Breast epithelium (tissue), 4 donors: ENCODE results near the gene COPE. TPM values are rescaled to one million over a fixed set of nuclear protein-coding genes. Genes with fewer than 3 reads are reported as not detected.

Experiments used
- DNase-seq, 2 donors: peaks; one replicate each; pipeline ENCODE4 v3.0.0-alpha.2; 2019; ENCODE audit warnings: low spot score in 2 of 2
- H3K27ac ChIP-seq, 2 donors: fragments of 200-600 bp; sonication (generic) in 1 of 2; one replicate each; pipeline ENCODE4 v1.5.1; 2016 to 2019; ENCODE audit warnings: mild to moderate bottlenecking in 1 of 2
- H3K27me3 ChIP-seq, 2 donors: fragments of 200-600 bp; sonication (generic) in 1 of 2; one replicate each; pipeline versions ENCODE4 v1.5.1 to v1.6.0; 2017 to 2019; ENCODE audit warnings: control low read depth in 1 of 2, mild to moderate bottlenecking in 1 of 2
- H3K36me3 ChIP-seq: fragments of 200-600 bp; one replicate; pipeline ENCODE4 v1.5.1; 2019
- H3K4me1 ChIP-seq, 2 donors: fragments of 200-600 bp; sonication (generic); one replicate each; pipeline ENCODE4 v1.5.1; 2016 to 2019; ENCODE audit warnings: control low read depth in 1 of 2
- H3K4me3 ChIP-seq, 3 donors: fragments of 200-600 bp; sonication (generic); 1 replicate in 2 of 3; 2 replicates in 1 of 3; pipeline ENCODE4 v1.5.1; 2016 to 2019; ENCODE audit warnings: mild to moderate bottlenecking in 3 of 3, moderate library complexity in 2 of 3
- H3K9me3 ChIP-seq, 2 donors: fragments of 200-600 bp; sonication (generic) in 1 of 2; one replicate each; pipeline ENCODE4 v1.5.1; 2016 to 2019; ENCODE audit warnings: control low read depth in 1 of 2
- CTCF ChIP-seq, 3 donors: fragments of 450-650 bp; IDR thresholded peaks; one replicate each; pipeline ENCODE4 v1.5.1; 2016 to 2017; ENCODE audit warnings: antibody characterized with exemption in 3 of 3, mild to moderate bottlenecking in 3 of 3, moderate library complexity in 3 of 3
- POLR2A ChIP-seq: fragments of 450-650 bp; IDR thresholded peaks from one replicate; pipeline ENCODE4 v1.6.1; 2016; ENCODE audit warnings: antibody characterized with exemption, mild to moderate bottlenecking, moderate library complexity
- POLR2AphosphoS5 ChIP-seq, 3 donors: sonication (generic); formaldehyde crosslinking; IDR thresholded peaks; one replicate each; pipeline ENCODE4 v1.6.1; 2017; ENCODE audit warnings: antibody characterized with exemption in 3 of 3
- intact Hi-C: fragments of 100-400 bp; cut with DNase I; formaldehyde crosslinking; loops from one replicate; pipeline ENCODE4 v1.15.1; 2023; ENCODE audit warnings: low total_unique reads
- total RNA-seq, 3 donors: library from RNA; depleted of rRNA; stranded (reverse); fragments of >200 nt; gene quantifications; one replicate each; pipeline ENCODE4 v1.1.0, GENCODE V29; 2016

COPE gene
- total RNA-seq, result 100 to 1,000 TPM; 144 to 204 (median 190) TPM

- Histone ChIP-seq H3K4me1 (peaks cover 8% of the 10 kb centered on the region in 2 donors), H3K27ac (peak within 1 kb of the TSS; percentile 91 to 93), H3K27me3 (no peaks in the 10 kb centered on the region), H3K36me3 (no peaks in the 10 kb centered on the region), H3K4me3 (peak within 1 kb of the TSS; percentile 77 to 98 (median 93)), H3K9me3 (no peaks in the 10 kb centered on the region)
- TF ChIP-seq CTCF (IDR thresholded peaks at IDR 0.05) (no peak), POLR2AphosphoS5 (IDR thresholded peaks at IDR 0.05) (peak; percentile 81 to 94 (median 85)), POLR2A (peak; percentile 89)
- intact Hi-C loops, result no loop called here
- peak; percentile 96 to 100 for DNase-seq
Measured at GRCh38 chr19:18919086-18919899, at the start of gene COPE, which contains the start of gene DDX49. TSS of gene COPE (minus strand) at chr19:18919387. CDS start at chr19:18919348, 39 bp downstream. TSS of gene DDX49 (plus strand) at chr19:18919715. CDS start at chr19:18919742, 27 bp downstream.

GRCh38 chr19:18967358-18968146 lies 48.4 kb upstream of the COPE start:
- intact Hi-C loops, result no loop called here

GRCh38 chr19:18966307-18966706 lies 47.1 kb upstream of the COPE start:
- no peak for DNase-seq
- intact Hi-C loops, result no loop called here
- Histone ChIP-seq H3K4me1 (peaks cover 0 to 7% of the 10 kb centered on the region in 2 donors), H3K36me3 (no peaks in the 10 kb centered on the region), H3K9me3 (no peaks in the 10 kb centered on the region), H3K27me3 (peaks cover 0 to 5% of the 10 kb centered on the region in 2 donors), H3K4me3 (no peak overlapping the region), H3K27ac (peak overlapping the region; percentile 38 to 40)
- no peak for TF ChIP-seq CTCF (IDR thresholded peaks at IDR 0.05)
- no peak for TF ChIP-seq POLR2AphosphoS5 (IDR thresholded peaks at IDR 0.05)
- TF ChIP-seq POLR2A, result no peak

More at GRCh38 chr19:18967358-18968146, 48.4 kb upstream of the COPE start:
- Histone ChIP-seq H3K36me3 (no peaks in the 10 kb centered on the region), H3K27me3 (no peaks in the 10 kb centered on the region), H3K9me3 (no peaks in the 10 kb centered on the region), H3K4me1 (peaks cover 0 to 7% of the 10 kb centered on the region in 2 donors), H3K27ac (peak overlapping the region; percentile 88 to 90), H3K4me3 (no peak overlapping the region)
- peak; percentile 79 to 88 for DNase-seq
- TF ChIP-seq CTCF (IDR thresholded peaks at IDR 0.05), result no peak
- TF ChIP-seq POLR2AphosphoS5 (IDR thresholded peaks at IDR 0.05), result peak; percentile 48 to 74 (median 66)
- TF ChIP-seq POLR2A, result no peak

GRCh38 chr19:18964121-18964520 lies 44.9 kb upstream of the COPE start:
- peaks cover 0 to 7% of the 10 kb centered on the region in 2 donors for H3K4me1 ChIP-seq
- no peak overlapping the region for H3K27ac ChIP-seq
- no peak overlapping the region for H3K4me3 ChIP-seq
- H3K27me3 ChIP-seq, result peaks cover 0 to 5% of the 10 kb centered on the region in 2 donors
- intact Hi-C loops, result no loop called here
- H3K9me3 ChIP-seq, result no peaks in the 10 kb centered on the region
- TF ChIP-seq POLR2AphosphoS5 (IDR thresholded peaks at IDR 0.05) (no peak), CTCF (IDR thresholded peaks at IDR 0.05) (no peak), POLR2A (no peak)
- H3K36me3 ChIP-seq, result no peaks in the 10 kb centered on the region
- no peak for DNase-seq
